Gastroesophageal sphincter (tissue), 4 donors: ENCODE results near the gene CDH13. TPM values are rescaled to one million over a fixed set of nuclear protein-coding genes. Genes with fewer than 3 reads are reported as not detected.

Experiments used
- ATAC-seq: fragments of 150-250 bp; one replicate; pipeline ENCODE4 v1.9.1; 2016; ENCODE audit warnings: mild to moderate bottlenecking, moderate library complexity
- H3K27ac ChIP-seq, 4 donors: fragments of 200-600 bp; sonication (generic) in 3 of 4; 1 replicate in 3 of 4; 2 replicates in 1 of 4; pipeline ENCODE4 v1.5.1; 2016 to 2019
- H3K27me3 ChIP-seq: fragments of 200-600 bp; sonication (generic); one replicate; pipeline ENCODE4 v1.5.1; 2019
- H3K36me3 ChIP-seq, 2 donors: fragments of 200-600 bp; sonication (generic); one replicate each; pipeline ENCODE4 v1.5.1; 2019; ENCODE audit warnings: control low read depth in 1 of 2
- H3K4me1 ChIP-seq, 3 donors: fragments of 200-600 bp; sonication (generic); 1 replicate in 2 of 3; 2 replicates in 1 of 3; pipeline ENCODE4 v1.5.1; 2016 to 2019; ENCODE audit warnings: control low read depth in 2 of 3
- H3K4me3 ChIP-seq, 2 donors: fragments of 200-600 bp; sonication (generic); one replicate each; pipeline ENCODE4 v1.5.1; 2019; ENCODE audit warnings: mild to moderate bottlenecking in 1 of 2, moderate library complexity in 1 of 2
- H3K9me3 ChIP-seq, 3 donors: fragments of 200-600 bp; sonication (generic); one replicate each; pipeline ENCODE4 v1.5.1; 2017 to 2019; ENCODE audit warnings: control low read depth in 2 of 3
- CTCF ChIP-seq, 4 experiments: fragments of 200-600 bp in 2 of 4; fragments of 450-650 bp in 2 of 4; sonication (generic) in 1 of 4; IDR thresholded peaks; one replicate each; pipeline ENCODE4 v1.5.1; 2017 to 2019; ENCODE audit warnings: antibody characterized with exemption in 4 of 4, mild to moderate bottlenecking in 2 of 4, moderate library complexity in 2 of 4
- EP300 ChIP-seq: sonication (generic); formaldehyde crosslinking; IDR thresholded peaks from one replicate; pipeline ENCODE4 v1.6.1; 2017; ENCODE audit warnings: antibody characterized with exemption, mild to moderate bottlenecking
- POLR2A ChIP-seq, 2 donors: fragments of 450-650 bp; IDR thresholded peaks; one replicate each; pipeline ENCODE4 v1.6.1; 2017; ENCODE audit warnings: antibody characterized with exemption in 2 of 2, mild to moderate bottlenecking in 2 of 2, moderate library complexity in 1 of 2
- POLR2AphosphoS5 ChIP-seq: sonication (generic); formaldehyde crosslinking; IDR thresholded peaks from one replicate; pipeline ENCODE4 v1.6.1; 2017; ENCODE audit warnings: antibody characterized with exemption
- whole genome bisulfite sequencing, 2 donors: methylation state at CpG; one replicate each; pipeline ENCODE4 v1.1.5; 2018; ENCODE audit warnings: low coverage in 1 of 2; 5-methylcytosine and 5-hydroxymethylcytosine counted together
- total RNA-seq, 4 donors: library from RNA; depleted of rRNA; stranded (reverse); fragments of >200 nt; gene quantifications; one replicate each; pipeline ENCODE4 v1.1.0, GENCODE V29; 2016

Gene CDH13
- total RNA-seq, 4 donors from 2014 or later = 4.2 to 22.3 (median 11.4) TPM

- WGBS, 2 donors = 71 to 77% methylated on average over 4 to 6 of the region's 6 CpGs
- Histone ChIP-seq H3K27me3 (peaks cover 7% of the 10 kb centered on the region), H3K27ac (no peak overlapping the region), H3K36me3 (no peaks in the 10 kb centered on the region), H3K4me1 (no peaks in the 10 kb centered on the region), H3K4me3 (no peak overlapping the region), H3K9me3 (no peaks in the 10 kb centered on the region)
- TF ChIP-seq EP300 = no peak
- no peak for TF ChIP-seq POLR2AphosphoS5
- TF ChIP-seq CTCF (IDR thresholded peaks at IDR 0.05) = no peak
- no peak for TF ChIP-seq POLR2A (IDR thresholded peaks at IDR 0.05)
- ATAC-seq = no peak
These were observed 41.1 kb upstream of the CDH13 start for GRCh38 chr16:82585675-82586074.

GRCh38 chr16:82586130-82586529 lies 40.6 kb upstream of the CDH13 start:
- H3K4me3 ChIP-seq = no peak overlapping the region
- no peaks in the 10 kb centered on the region for H3K4me1 ChIP-seq
- H3K36me3 ChIP-seq = no peaks in the 10 kb centered on the region
- no peaks in the 10 kb centered on the region for H3K9me3 ChIP-seq
- peaks cover 7% of the 10 kb centered on the region for H3K27me3 ChIP-seq
- H3K27ac ChIP-seq = no peak overlapping the region
- no peak for ATAC-seq
- no peak for TF ChIP-seq POLR2AphosphoS5

- Histone ChIP-seq H3K4me1 (no peaks in the 10 kb centered on the region), H3K27ac (no peak overlapping the region), H3K4me3 (no peak overlapping the region), H3K9me3 (no peaks in the 10 kb centered on the region), H3K27me3 (peaks cover 7% of the 10 kb centered on the region), H3K36me3 (no peaks in the 10 kb centered on the region)
- TF ChIP-seq CTCF (IDR thresholded peaks at IDR 0.05) (no peak), POLR2A (IDR thresholded peaks at IDR 0.05) (no peak), EP300 (no peak), POLR2AphosphoS5 (no peak)
- 72 to 78% methylated on average over 6 to 7 of the region's 7 CpGs for WGBS, 2 donors
- ATAC-seq = no peak
These were observed 39.5 kb upstream of the CDH13 start for GRCh38 chr16:82587289-82587688.

GRCh38 chr16:82589407-82589806 lies 37.4 kb upstream of the CDH13 start:
- no peak for ATAC-seq
- Histone ChIP-seq H3K27me3 (peaks cover 7% of the 10 kb centered on the region), H3K36me3 (no peaks in the 10 kb centered on the region), H3K9me3 (no peaks in the 10 kb centered on the region), H3K4me1 (no peaks in the 10 kb centered on the region), H3K27ac (no peak overlapping the region), H3K4me3 (no peak overlapping the region)
- WGBS, 2 donors = 77 to 82% methylated on average over 5 to 9 of the region's 9 CpGs
- TF ChIP-seq CTCF (IDR thresholded peaks at IDR 0.05) = no peak

- ATAC-seq = no peak
- WGBS, 2 donors = 35 to 47% methylated on average over 3 to 4 of the region's 4 CpGs
- Histone ChIP-seq H3K27me3 (peaks cover 6% of the 10 kb centered on the region), H3K36me3 (no peaks in the 10 kb centered on the region), H3K4me1 (no peaks in the 10 kb centered on the region), H3K27ac (no peak overlapping the region), H3K4me3 (no peak overlapping the region), H3K9me3 (peaks cover 0 to 3% (median 0%) of the 10 kb centered on the region in 3 donors)
- no peak for TF ChIP-seq POLR2A (IDR thresholded peaks at IDR 0.05)
- TF ChIP-seq CTCF (IDR thresholded peaks at IDR 0.05) = no peak
- no peak for TF ChIP-seq POLR2AphosphoS5
- TF ChIP-seq EP300 = no peak
These were observed 32.7 kb upstream of the CDH13 start for GRCh38 chr16:82594114-82594513.

- Histone ChIP-seq H3K4me3 (no peak overlapping the region), H3K27me3 (peaks cover 6% of the 10 kb centered on the region), H3K4me1 (no peaks in the 10 kb centered on the region), H3K36me3 (no peaks in the 10 kb centered on the region), H3K9me3 (peaks cover 0 to 23% (median 0%) of the 10 kb centered on the region in 3 donors), H3K27ac (no peak overlapping the region)
- TF ChIP-seq POLR2AphosphoS5 (no peak), CTCF (IDR thresholded peaks at IDR 0.05) (no peak), EP300 (no peak), POLR2A (IDR thresholded peaks at IDR 0.05) (no peak)
- ATAC-seq = no peak
- WGBS, 2 donors = 61% methylated on average over 2 of the region's 2 CpGs; no CpG with 5 or more reads in 1 of the 2 donors
These were observed 28.0 kb upstream of the CDH13 start for GRCh38 chr16:82598771-82599170.
